CD4-positive, alpha-beta T cell treated with Interleukin-4 for 1 hour (primary cell): Measurements from ENCODE around the gene OR14A16.

ENCODE experiments used
- DNase-seq, 2 donors: peaks; one replicate each; pipeline ENCODE4 v3.0.0-alpha.2; 2020 to 2022

The OR14A16 gene, protein sequence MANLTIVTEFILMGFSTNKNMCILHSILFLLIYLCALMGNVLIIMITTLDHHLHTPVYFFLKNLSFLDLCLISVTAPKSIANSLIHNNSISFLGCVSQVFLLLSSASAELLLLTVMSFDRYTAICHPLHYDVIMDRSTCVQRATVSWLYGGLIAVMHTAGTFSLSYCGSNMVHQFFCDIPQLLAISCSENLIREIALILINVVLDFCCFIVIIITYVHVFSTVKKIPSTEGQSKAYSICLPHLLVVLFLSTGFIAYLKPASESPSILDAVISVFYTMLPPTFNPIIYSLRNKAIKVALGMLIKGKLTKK

DNA sequence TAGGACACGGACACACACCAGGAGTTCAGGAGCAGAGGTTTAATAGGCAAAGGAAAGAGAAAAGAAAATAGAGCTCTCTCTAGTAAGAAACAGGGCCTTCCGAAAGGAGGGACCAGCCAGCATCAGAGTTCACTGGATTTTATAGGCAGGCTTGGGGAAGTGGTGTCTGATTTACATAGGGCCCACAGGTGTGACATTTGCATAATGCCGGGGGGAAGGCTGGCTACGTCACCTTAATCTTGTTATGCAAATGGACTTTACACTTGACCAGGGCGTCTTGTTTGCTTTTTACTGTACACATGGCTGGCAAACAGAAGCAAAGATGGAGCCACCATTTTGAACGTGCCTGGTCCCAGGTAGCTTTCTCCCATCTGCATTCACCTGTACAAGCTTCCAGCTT, at the start of gene OR14A16:
OR14A16 (minus strand) TSS at position 97 of the 400 bp plus-strand sequence. CDS start 8,390 bp downstream, outside the sequence.
- no peak for DNase-seq

DNA sequence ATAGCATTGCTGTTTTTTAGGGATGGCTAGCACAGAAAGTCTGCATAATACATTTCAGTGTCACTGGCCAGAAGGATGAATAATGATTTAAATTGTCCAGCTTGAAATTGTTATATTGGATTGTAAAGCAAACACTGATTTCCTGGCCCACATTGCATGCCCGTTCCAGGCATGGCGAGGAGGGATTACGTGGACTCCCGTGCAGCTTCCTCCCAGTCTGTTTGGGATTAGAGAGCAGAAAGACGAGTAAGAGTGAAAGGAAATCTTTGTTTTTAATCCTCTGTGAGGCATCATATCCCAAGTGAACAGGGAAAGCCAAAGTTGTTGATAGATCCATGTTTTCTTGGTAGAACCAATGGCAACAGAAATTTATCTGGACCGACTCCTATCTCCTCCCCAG, 41.5 kb upstream of the OR14A16 start:
- no peak for DNase-seq

DNA sequence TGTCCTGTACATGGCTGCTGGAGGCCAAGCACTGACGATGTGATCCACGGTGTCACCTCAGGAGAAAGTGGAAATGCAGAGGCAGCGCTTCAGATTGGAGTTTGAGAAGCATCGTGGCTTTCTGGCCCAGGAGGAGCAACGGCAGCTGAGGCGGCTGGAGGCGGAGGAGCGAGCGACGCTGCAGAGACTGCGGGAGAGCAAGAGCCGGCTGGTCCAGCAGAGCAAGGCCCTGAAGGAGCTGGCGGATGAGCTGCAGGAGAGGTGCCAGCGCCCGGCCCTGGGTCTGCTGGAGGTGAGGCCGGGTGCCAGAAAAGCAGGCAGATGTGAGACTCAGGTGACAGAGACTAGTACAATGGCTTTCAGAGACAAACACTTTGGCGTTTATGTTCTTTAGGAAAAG, 40.7 kb upstream of the OR14A16 start:
- no peak for DNase-seq

DNA sequence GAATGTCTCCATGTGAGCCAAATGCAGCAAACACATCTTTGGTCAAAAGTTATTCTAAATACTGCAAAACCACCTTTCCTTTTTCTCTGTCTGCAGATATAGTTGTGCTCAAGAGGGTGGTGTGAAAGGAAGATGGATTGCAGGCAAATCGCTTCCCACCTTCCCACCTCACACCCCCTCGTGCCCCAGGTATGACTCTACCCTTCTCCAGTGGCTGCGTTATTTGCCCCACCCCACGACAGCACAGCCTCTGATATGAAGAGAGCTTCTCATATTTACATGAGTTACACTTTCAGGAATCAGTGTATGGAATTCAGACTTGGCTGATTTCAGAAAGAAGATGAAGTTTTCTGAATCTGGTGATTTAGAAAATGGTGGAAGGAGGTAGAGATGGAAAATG, 38.8 kb upstream of the OR14A16 start:
- DNase-seq, result no peak

DNA sequence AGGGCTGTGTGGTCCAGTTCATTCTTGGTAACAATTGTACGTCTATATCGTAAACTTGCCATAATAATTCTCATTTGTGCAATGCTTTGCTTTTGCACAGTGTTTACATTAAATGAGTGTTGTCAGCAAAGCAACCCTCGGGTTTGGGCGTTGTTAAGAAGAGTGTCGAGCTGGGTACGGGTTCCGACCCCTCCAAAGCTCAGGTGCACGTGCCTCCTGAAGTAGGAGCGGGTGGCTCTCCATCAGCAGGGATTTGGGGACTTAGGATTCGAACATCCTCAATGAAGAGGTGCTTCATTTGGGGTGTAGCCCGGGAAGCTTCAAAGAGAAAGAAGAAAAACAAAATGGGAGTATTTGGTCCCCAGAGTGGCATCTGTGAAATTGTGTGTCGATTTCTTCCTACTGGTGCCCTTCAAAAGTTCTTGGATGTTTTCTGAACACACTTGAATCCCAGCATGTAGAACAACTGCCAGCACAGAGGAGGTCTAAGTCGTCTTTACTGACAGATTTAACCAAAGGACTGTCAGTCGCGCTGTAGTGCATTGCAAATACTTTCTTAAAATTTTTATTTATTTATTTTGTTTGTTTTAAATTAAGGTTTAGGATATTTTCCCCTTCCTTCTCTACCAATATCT, 34.2 kb upstream of the OR14A16 start:
- no peak for DNase-seq

DNA sequence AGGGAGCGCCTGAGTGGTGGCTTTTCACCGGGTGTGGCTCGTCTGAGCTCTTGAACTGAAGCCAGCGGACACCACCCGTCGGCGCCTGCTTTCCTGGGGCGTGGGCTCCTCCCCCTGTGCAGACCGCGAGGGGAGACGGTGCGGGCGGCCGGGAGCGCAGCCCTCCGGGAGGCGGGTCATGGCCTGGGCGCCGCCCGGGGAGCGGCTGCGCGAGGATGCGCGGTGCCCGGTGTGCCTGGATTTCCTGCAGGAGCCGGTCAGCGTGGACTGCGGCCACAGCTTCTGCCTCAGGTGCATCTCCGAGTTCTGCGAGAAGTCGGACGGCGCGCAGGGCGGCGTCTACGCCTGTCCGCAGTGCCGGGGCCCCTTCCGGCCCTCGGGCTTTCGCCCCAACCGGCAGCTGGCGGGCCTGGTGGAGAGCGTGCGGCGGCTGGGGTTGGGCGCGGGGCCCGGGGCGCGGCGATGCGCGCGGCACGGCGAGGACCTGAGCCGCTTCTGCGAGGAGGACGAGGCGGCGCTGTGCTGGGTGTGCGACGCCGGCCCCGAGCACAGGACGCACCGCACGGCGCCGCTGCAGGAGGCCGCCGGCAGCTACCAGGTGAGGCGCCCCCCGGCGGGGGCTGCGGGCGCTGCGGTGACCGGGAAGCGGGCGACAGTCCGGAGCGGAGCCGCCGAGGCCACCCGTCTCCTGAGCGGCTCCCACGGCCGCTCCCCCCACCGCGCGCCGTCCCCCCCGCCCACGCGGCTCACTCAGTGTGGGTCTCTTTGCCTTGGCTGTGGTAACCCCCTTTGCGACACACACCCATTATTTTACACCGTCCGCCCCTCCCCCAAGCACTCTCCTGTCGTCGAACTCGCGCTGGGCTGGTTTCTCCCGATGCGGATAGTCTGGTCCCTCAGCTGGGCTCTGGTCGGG, 33.4 kb upstream of the OR14A16 start, which contains the start of gene TRIM58:
TRIM58 (plus strand) TSS at position 119 of the 916 bp plus-strand sequence; CDS start at position 179, 60 bp downstream.
- peak in 1 of 2 donors; percentile 24 for DNase-seq

DNA sequence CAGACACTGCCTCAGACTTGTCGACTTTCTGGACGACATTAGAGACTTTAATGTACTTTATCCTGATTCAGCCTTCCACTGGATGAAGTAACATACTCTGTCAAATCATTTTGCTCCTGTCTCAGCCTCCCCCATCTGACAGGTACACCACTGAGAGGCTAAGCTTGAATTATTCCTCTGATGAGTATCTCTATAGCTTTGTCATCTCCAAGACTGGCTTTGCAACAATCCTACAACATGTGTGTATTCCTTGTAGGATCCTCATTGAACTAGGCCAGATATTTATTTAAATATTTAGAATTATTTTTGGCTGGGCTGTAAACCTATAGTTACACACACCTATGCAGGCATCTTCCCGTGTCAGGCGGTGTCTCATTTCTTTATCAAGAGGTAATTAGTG, 32.0 kb upstream of the OR14A16 start:
- DNase-seq, result no peak

DNA sequence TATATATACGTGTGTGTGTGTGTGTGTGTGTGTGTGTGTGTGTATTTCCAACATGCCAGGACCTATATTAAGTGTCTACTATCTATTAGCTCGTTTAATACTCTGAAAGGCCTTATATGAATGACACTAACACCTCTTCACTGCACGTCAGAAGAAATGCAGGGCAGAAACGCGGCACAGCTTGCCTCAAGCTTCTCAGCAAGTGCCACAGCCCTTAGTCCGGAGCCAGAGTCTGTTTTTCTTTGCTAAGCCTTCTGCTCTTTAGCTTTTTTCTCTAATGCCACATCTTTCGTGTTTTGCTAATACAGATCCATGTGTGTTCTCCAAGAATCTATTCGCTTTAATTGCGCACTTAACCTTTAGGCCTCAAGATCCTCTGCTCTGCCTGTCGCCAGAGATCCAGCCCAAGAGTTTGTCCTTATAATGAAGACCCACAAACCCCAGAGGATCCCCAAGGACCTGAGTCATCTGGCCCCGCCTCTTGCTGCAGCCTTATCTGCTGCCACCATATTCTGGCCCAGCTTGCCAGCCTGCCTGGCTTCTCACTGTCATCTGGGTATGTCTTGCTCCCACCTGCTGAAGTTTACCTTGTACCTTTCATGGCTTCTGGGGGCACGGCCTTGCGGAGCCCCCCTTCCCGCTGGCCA, 31.1 kb upstream of the OR14A16 start:
- no peak for DNase-seq

DNA sequence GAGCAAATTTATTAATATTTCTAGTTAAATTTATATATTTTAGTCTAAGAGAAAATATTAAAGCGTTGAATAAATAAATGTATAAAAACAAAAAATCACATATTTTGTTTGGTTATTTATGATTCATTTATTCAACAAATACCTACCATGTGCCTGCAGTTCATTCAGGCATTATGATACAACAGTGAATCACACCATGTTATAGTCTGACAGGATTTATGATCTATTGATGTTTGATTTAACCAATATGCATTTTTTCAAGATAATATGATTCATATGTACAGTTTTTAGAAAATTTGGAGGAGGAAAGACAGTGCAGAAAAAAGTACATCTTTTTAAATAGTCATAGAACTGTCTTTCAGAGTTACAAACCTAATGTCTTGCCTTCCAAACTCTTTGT, 25.7 kb upstream of the OR14A16 start:
- DNase-seq, result no peak

DNA sequence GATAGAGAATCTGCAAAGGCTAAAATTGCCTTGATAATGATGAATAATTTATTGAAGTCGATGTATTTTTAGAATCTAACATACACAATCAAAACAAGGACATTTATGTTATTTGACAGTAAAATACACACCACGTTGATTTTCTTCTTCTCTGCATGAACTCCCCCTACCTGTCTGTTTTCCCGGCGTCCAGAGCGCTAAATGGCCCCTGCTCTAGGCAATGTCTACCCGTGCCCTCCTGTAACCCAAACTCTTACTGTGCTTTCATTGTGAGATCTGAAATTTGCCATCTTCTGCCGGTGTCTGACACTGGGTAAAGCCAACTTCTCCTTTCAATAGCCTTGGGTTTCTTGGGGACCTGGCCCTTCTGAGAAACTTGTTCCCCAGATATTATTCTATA, 24.4 kb upstream of the OR14A16 start:
- no peak for DNase-seq

DNA sequence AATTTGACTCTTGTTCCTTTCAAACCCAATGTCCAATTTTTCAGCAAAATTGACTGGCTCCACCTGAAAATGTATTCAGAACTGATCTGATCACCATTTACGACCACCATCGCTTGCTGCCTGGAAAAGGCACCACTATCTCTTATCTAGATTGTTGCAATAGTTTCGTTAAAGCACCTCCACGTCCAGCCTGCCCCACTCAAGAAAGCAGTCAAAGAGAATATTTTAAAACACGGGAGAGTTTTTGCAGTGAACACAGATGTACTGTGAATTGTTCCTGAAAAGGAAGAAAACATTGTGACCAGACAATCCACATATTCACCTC, 21.7 kb upstream of the OR14A16 start:
- no peak for DNase-seq

DNA sequence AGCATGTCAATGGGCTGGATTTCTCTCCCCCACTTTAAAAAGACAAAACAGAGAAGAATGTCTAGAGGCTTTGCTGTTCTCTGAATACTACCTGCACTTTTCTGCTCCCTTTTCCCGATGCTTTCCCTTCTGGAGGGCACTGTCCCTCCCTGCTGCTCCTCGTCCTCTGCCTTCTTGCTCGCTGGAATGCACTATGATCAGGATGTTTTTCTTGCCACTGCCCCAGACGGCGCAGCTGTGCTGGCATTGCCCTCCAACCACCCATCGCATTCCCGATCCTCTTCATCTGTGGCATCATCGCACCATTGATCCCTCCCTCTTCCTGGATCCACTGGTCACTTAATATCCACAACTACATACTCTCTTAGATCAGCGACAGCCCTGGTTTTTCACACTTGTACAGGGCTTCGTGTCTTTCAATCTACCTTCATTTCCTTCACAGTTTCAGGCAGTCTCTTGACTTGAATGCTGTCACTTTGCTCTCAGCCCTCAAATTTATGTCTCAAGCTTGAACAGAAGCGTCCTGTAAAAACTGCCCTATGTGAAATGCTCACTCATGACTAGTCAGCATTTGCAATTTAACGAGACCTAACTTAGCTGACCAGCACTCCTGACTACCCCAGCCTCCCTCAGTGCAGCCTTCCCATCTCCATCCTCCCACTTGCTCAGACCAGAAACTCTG, 21.2 kb upstream of the OR14A16 start:
- no peak for DNase-seq

DNA sequence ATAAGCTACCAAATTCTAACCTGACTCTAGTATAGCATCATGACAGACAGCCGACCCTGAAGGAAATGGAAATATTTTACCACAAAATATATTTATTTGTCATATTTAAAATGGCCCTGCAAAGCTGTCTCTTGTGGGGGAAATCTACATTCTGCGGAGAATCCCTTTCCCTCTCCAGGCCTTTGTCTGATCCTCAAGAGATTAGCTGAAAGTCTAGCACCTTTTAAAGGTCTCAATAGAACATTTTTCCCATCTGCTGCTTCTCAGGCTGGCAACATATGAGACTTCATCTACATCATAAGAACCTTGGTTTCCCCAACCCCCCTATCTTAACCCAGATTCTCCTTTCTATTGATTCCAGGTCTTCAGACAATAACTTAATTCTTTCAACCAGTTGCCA, 19.5 kb upstream of the OR14A16 start:
- no peak for DNase-seq

DNA sequence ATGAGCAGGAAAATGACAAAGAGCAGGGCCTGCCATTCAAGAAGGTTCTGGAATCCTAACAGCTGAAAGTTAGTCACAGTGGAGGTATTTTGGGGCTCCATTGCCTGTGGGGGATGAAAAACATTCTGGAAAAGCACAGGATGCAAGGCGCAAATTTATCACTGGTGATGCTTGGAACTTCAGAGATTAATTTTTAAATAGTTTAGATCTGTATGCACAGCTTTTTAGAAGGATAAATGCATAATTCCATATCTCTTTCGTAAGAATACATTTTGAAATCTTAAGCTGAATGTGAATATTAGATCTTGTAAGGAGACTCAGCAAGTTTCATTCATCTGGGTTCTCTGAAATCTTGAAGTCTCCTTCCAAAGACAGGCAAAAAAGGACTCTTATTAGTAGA, 17.9 kb upstream of the OR14A16 start, which contains the start of gene OR11L1:
OR11L1 (minus strand) TSS at position 101 of the 400 bp plus-strand sequence; CDS start at position 101, 0 bp downstream.
- no peak for DNase-seq

DNA sequence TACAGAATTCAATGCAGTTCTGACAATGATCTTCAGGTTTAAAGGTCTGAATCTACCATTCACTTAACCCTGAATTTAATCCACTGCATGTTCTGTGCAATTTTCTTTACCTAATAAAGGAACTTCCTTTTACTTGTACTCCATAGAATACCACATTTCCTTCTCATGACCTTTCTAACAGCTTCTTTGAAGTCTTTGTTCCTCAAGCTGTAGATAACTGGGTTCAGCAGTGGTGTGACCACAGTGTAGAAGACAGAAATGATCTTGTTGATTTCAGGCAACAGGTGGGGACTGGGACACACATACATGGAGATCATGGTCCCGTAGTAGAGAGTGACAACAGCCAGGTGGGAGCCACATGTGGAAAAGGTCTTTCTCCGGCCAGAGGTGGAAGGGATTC, 16.9 kb upstream of the OR14A16 start:
- no peak for DNase-seq

DNA sequence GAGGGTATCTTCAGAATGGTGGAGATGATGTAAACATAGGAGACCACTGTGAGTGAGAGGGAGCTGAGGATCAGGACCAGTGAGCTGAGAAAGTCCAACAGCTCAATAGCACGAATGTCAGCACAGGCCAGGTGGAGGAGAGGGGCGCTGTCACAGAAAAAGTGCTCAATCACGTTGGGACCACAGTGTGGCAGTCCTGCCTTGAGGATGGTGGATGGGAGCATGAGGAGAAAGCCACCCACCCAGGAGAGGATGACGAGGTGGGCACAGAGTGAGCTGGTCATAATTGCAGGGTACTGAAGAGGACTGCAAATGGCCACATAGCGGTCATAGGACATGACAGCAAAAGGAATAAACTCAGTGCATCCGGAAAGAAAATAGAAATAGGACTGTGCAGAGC, 9.7 kb upstream of the OR14A16 start:
- DNase-seq, result no peak

DNA sequence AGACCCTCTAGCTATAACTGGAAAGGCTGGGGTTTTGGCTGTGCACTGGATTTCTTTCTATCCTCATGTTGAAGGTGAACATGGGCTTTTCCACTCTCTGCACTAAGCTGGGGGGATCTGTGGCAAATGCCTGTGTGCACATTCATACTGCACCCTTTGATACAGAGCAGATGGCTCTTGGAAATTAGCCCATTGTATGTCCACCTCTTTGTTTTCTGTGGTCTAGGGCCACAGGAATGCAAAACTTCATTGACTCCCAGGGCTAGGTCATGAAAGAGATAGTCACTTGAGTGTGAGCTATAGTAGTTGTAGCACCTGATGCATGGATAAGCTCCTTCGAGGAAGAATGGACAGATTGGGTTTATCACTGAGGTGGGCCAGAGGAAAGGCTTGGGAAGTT, 5.7 kb upstream of the OR14A16 start:
- DNase-seq, result no peak

DNA sequence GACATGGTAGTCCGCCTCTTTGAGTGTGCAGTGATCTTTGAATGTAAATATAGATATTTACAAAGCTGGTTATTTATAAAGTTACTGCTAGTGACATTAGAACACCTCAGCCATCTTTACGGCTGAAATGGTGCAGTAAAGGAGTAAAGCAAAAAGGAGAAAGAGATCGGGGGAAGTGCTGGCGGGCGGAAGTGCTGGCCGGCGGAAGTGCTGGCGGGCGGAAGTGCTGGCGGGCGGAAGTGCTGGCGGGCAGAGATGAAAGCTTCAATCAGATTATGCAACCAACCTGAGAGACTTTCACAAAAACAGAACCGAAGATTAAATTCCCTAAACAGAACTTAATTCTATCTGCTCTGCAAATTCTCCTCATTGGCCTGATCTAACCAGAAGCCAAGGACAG, 1.4 kb upstream of the OR14A16 start:
- no peak for DNase-seq

DNA sequence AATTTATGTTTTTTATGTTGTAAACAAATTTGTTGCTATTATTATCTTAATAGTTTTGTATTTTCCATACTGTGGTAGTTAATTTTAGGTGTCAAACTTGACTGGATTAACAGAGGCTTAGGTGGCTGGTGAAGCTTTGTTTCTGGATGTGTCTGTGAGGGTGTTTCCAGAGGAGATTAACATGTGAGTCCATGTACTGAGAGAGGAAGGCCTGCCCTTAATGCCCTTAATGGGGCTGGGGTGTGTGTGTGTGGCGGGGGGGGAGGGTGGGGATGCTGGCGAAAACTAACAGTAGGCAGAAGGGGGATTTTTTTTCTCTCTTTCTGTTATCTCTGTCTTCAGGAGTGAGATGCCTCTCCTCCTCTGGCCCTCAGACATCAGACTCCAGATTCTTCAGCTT, 1.9 kb downstream of the OR14A16 start:
- no peak for DNase-seq

DNA sequence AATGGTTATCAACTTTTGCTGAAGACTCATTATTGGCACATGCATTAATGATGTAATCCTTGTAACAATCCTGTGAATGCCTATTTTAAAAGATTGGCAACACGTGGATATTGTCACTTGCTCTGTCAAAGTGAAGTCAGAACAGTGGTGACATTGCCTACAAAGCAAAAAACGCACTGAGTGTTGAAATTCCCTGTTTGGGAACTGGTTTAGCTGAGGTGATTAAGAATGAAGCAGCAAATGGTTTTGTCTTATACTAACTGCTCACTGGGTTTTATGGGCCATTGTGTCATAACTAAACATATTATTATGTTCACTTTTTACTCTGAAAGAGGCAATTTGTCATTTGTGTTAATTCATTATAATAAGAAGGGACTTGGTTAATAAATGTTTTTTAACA, 11.3 kb downstream of the OR14A16 start:
- no peak for DNase-seq

DNA sequence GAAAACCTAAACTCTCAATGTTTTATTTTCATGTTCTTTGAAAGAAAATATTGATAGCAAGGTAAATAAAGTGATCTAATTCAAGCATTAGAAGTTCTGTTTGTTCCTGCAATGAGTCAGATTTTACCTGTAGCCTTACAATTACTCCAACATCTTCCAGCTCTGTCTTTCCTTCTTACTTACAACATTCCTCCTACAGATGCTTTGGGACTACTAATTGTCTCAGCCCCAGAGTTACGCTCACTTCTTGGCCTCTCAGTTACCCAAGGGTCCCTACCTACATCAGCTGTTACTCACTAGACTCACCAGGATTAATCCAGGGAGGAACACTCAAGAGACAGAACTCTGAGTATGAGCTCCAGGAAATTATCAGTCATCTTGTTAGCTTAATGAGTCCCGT, 26.4 kb downstream of the OR14A16 start:
- DNase-seq, result no peak

DNA sequence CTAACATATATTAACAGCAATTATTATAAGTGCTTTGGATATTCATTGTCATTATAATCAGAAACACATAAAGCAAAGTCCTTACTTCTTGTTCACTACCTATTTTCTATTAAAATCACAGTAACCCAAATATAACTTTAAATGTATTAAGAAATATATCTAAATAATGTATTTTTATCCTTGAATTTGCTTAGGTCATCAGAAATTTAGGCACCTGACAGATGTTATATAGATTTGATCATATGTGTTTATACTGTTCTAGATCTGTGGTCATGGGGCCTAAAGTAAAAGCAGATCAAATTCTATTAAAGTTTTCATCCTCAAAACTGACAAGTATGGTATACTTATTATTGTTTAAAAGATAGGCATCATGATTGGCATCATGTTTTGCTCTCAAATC, 54.3 kb downstream of the OR14A16 start:
- no peak for DNase-seq
